K562 (cell line): ENCODE results near the gene CCSER2. TPM values are rescaled to one million over a fixed set of nuclear protein-coding genes. Genes with fewer than 3 reads are reported as not detected.

Experiments used
- ARNT ChIP-seq, 2 experiments: fragments of 450-650 bp; IDR thresholded peaks; 2 replicates each; pipeline ENCODE4 v1.6.1; 2016; ENCODE audit warnings: mild to moderate bottlenecking in 1 of 2
- ETV6 ChIP-seq, 3 experiments: fragments of 150-350 bp in 1 of 3; sonication (generic) in 1 of 3; formaldehyde crosslinking in 1 of 3; IDR thresholded peaks; 2 replicates each; pipeline versions ENCODE4 v1.6.1 to v1.8.0; 2014 to 2022; ENCODE audit warnings: borderline replicate concordance in 2 of 3, low read depth in 2 of 3, antibody characterized with exemption in 1 of 3, low read length in 1 of 3, mild to moderate bottlenecking in 1 of 3, missing genetic modification reagents in 1 of 3
- FOXK1 ChIP-seq: sonication (generic); formaldehyde crosslinking; IDR thresholded peaks from 2 replicates; pipeline ENCODE4 v1.8.0; 2022; ENCODE audit warnings: missing genetic modification reagents, mild to moderate bottlenecking, borderline replicate concordance
- HMG20A ChIP-seq: fragments of 450-650 bp; formaldehyde crosslinking; conservative IDR thresholded peaks from 2 replicates; pipeline ENCODE4 v1.4.0; 2020; ENCODE audit warnings: mild to moderate bottlenecking, mixed read lengths
- KDM2B ChIP-seq: fragments of 250-450 bp; sonication (Bioruptor Pico); IDR thresholded peaks from 2 replicates; pipeline ENCODE4 v1.8.0; 2021; ENCODE audit warnings: mild to moderate bottlenecking, moderate library complexity
- MED1 ChIP-seq: sonication (generic); formaldehyde crosslinking; IDR thresholded peaks from 2 replicates; pipeline ENCODE4 v1.8.1; 2023; ENCODE audit warnings: missing genetic modification reagents, borderline replicate concordance
- NFATC3 ChIP-seq: fragments of 450-650 bp; IDR thresholded peaks from 2 replicates; pipeline ENCODE4 v1.6.1; 2017; ENCODE audit warnings: mild to moderate bottlenecking
- NFE2L1 ChIP-seq: fragments of 450-650 bp; IDR thresholded peaks from 2 replicates; pipeline ENCODE4 v1.6.1; 2016; ENCODE audit warnings: missing genetic modification characterization, low read depth, mild to moderate bottlenecking, missing compliant biosample characterization, moderate library complexity, borderline replicate concordance
- NR2C2 ChIP-seq, 2 experiments: fragments of 200-800 bp in 1 of 2; sonication (Bioruptor generic) in 1 of 2; sonication (generic) in 1 of 2; formaldehyde crosslinking in 1 of 2; IDR thresholded peaks; 2 replicates each; pipeline versions ENCODE4 v1.6.1 to v1.8.0; 2016 to 2022; ENCODE audit warnings: mild to moderate bottlenecking in 1 of 2, missing compliant biosample characterization in 1 of 2, missing genetic modification characterization in 1 of 2, missing genetic modification reagents in 1 of 2
- NRF1 ChIP-seq, 2 experiments: fragments of 450-650 bp; IDR thresholded peaks in 1 of 2; conservative IDR thresholded peaks in 1 of 2; 2 replicates each; pipeline ENCODE4 v1.6.1; 2014; ENCODE audit warnings: mild to moderate bottlenecking in 2 of 2
- PTRF ChIP-seq: fragments of 450-650 bp; IDR thresholded peaks from 2 replicates; pipeline ENCODE4 v1.6.1; 2016; ENCODE audit warnings: mild to moderate bottlenecking, missing genetic modification characterization, missing compliant biosample characterization
- SMARCB1 ChIP-seq: IDR thresholded peaks from 2 replicates; pipeline ENCODE4 v1.6.1; 2011; ENCODE audit warnings: improper control_type of control experiment, low read depth; ENCODE audit not compliant: insufficient read length
- THAP12 ChIP-seq: fragments of 250-450 bp; sonication (Bioruptor Pico); IDR thresholded peaks from 2 replicates; pipeline ENCODE4 v1.9.0; 2021; ENCODE audit warnings: mild to moderate bottlenecking, inconsistent platforms
- ZNF175 ChIP-seq: fragments of 200-800 bp; sonication (Bioruptor generic); IDR thresholded peaks from 2 replicates; pipeline ENCODE4 v1.6.1; 2016; ENCODE audit warnings: low read depth, mild to moderate bottlenecking, missing genetic modification characterization, missing compliant biosample characterization
- ZNF280A ChIP-seq: fragments of 450-650 bp; IDR thresholded peaks from 2 replicates; pipeline ENCODE4 v1.6.1; 2018; ENCODE audit warnings: mild to moderate bottlenecking, low read depth; ENCODE audit not compliant: partially characterized antibody
- ZNF639 ChIP-seq, 2 experiments: fragments of 200-800 bp in 1 of 2; sonication (Bioruptor generic) in 1 of 2; sonication (generic) in 1 of 2; formaldehyde crosslinking in 1 of 2; IDR thresholded peaks in 1 of 2; conservative IDR thresholded peaks in 1 of 2; 2 replicates each; pipeline versions ENCODE4 v1.5.0 to v1.6.1; 2016 to 2020; ENCODE audit warnings: missing compliant biosample characterization in 1 of 2, missing genetic modification characterization in 1 of 2, missing genetic modification reagents in 1 of 2
- polyA plus RNA-seq, 8 experiments: library from polyadenylated mRNA; depleted of rRNA in 4 of 8; stranded (reverse) in 5 of 8; unstranded in 3 of 8; fragments of >200 nt; fragmentation: Nextera tagmentation in 2 of 8; fragmentation: Illumina TruSeq in 1 of 8; extraction: Ambion mirVana in 2 of 8; extraction: Trizol in 1 of 8; gene quantifications; 2 replicates each; pipeline versions ENCODE4 v1.2.1 to v1.2.3, GENCODE V29; 2011 to 2014; ENCODE audit warnings: inconsistent platforms in 1 of 8, missing spikeins in 1 of 8
- total RNA-seq, 7 experiments: library from RNA; depleted of rRNA in 6 of 7; stranded (reverse); fragments of >200 nt in 6 of 7; fragmentation: Illumina TruSeq in 2 of 7; extraction: Trizol in 2 of 7; gene quantifications; 2 replicates each; pipeline versions ENCODE4 v1.2.1 to v1.2.3, GENCODE V29; 2011 to 2021; ENCODE audit warnings: low replicate concordance in 1 of 7
- TF ChIP-seq, protein P1 (sequence below): sonication (generic); formaldehyde crosslinking; IDR thresholded peaks from 2 replicates; pipeline ENCODE4 v1.8.1; 2022; ENCODE audit warnings: missing genetic modification reagents

CCSER2 gene
- total and polyA plus RNA-seq, 9 of the 15 experiments (the other 6 are each of a cell fraction or from before 2014, with no cell fraction given) = 2.7 to 15.1 (median 9.7) TPM

DNA sequence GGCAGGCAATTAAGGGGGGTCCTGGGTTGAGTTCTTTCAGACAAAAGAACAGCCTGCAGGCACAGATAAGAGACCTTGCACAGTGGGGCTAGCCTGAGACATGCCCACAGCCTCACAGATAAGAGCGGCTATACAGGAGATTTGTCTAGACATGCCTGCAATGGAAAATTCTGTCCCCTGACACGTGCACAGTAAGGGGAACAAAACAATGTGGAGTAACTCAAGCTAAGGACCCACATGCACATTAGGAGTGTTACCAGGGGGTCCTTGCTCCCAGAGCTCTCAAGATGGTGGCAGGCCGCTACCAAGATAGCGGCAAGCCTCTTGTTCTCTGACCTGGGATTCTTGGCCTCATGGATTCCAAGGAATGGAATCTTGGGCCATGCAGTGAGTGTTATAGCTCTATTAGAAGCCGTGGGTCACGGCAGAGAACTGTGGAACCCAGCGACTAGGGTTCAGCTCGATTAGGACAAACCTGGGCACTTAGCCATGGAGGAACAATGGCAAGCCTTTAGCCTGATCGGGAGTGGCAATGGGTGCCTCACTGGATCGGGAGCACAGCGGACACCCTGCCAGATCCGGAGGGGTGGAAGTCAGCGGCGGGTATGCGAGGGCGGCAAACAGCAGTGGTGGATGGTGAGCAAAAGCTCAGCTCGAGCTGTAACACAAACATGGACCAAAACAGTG is 196.9 kb downstream of the CCSER2 start (continued):
- TF ChIP-seq NFATC3 (peak; percentile 87), ARNT (IDR thresholded peaks at IDR 0.05) (0 out of 4 replicates have a peak, but pooled peaks of 1 of the 2 experiments have one; percentile 36), HMG20A (CRISPR knock-in tag) (peak; percentile 93), ZNF175 (CRISPR knock-in tag) (peak; percentile 35; the same call in 1 of the 2 replicates), MED1 (CRISPR knock-in tag) (no peak), THAP12 (CRISPR knock-in tag) (no peak; the same call in 1 of the 2 replicates), SMARCB1 (no peak), PTRF (tag) (peak; percentile 77), KDM2B (CRISPR knock-in tag) (peak; percentile 84), ZNF639 (CRISPR knock-in tag; conservative IDR thresholded peaks at IDR 0.05 in 1 of 2, IDR thresholded peaks at IDR 0.05 in 1 of 2) (peak in 1 of 2 experiments; percentile 82; a peak in 2 of 4 replicates), NRF1 (conservative IDR thresholded peaks at IDR 0.05 in 1 of 2, IDR thresholded peaks at IDR 0.05 in 1 of 2) (0 out of 4 replicates have a peak, but pooled peaks have one; percentile 15 to 33), NFE2L1 (tag) (peak; percentile 51; the same call in 1 of the 2 replicates), NR2C2 (CRISPR knock-in tag; IDR thresholded peaks at IDR 0.05) (no peak), NR2C2 (tag; IDR thresholded peaks at IDR 0.05) (no peak), ETV6 (IDR thresholded peaks at IDR 0.05; ENCODE audit: borderline replicate concordance in 1 of 2, low read depth in 2 of 2, low read length in 1 of 2) (no peak), ETV6 (CRISPR knock-in tag; IDR thresholded peaks at IDR 0.05; ENCODE audit: borderline replicate concordance) (no peak), FOXK1 (CRISPR knock-in tag) (no peak), ZNF280A (no peak)
- TF ChIP-seq, protein P1, sequence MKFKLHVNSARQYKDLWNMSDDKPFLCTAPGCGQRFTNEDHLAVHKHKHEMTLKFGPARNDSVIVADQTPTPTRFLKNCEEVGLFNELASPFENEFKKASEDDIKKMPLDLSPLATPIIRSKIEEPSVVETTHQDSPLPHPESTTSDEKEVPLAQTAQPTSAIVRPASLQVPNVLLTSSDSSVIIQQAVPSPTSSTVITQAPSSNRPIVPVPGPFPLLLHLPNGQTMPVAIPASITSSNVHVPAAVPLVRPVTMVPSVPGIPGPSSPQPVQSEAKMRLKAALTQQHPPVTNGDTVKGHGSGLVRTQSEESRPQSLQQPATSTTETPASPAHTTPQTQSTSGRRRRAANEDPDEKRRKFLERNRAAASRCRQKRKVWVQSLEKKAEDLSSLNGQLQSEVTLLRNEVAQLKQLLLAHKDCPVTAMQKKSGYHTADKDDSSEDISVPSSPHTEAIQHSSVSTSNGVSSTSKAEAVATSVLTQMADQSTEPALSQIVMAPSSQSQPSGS (CRISPR knock-in tag) = no peak
